Measurements from ENCODE around the gene TLR10. TPM values are rescaled to one million over a fixed set of nuclear protein-coding genes. Genes with fewer than 3 reads are reported as not detected.

The TLR10 gene
- total and polyA plus RNA-seq, 2 donors (not counting 3 experiments of a cell fraction or from before 2014, with no cell fraction given), result not detected

- BruUV-seq (replicated peaks), result no TSS peak
Observed at GRCh38 chr4:38749336-38749735, 33.5 kb downstream of the TLR10 start.

More at GRCh38 chr4:38749336-38749735, 33.5 kb downstream of the TLR10 start:
- FAIRE-seq (no peak), DNase-seq (ENCODE audit: low read depth, low spot score) (no peak)
- H3K36me3 ChIP-seq (ENCODE audit: control insufficient read depth in 2 of 2, extremely low read depth in 1 of 2, insufficient read depth in 2 of 2, low read length in 2 of 2), result no peaks in the 10 kb centered on the region
- H3K9me3 ChIP-seq (replicated peaks; ENCODE audit: control insufficient read depth, insufficient read depth, low read length), result no peaks in the 10 kb centered on the region
- H3K9ac ChIP-seq (replicated peaks; ENCODE audit: extremely low read depth, insufficient read depth, low read length), result no peak overlapping the region
- no peak overlapping the region for H3K27ac ChIP-seq (ENCODE audit: insufficient read depth, low read depth, low read length)
- H3K9me1 ChIP-seq (replicated peaks; ENCODE audit: control insufficient read depth, extremely low read depth, insufficient read depth, low read length), result no peaks in the 10 kb centered on the region
- TF ChIP-seq FOS (IDR thresholded peaks at IDR 0.05; ENCODE audit: borderline replicate concordance, insufficient read depth, low read length), result no peak
- no peak for TF ChIP-seq MAX (IDR thresholded peaks at IDR 0.05; ENCODE audit: insufficient read depth, insufficient read length)
- no peak for TF ChIP-seq CTCF (IDR thresholded peaks at IDR 0.05; ENCODE audit: extremely low read depth in 1 of 2, insufficient read depth in 1 of 2, low read depth in 1 of 2, low read length in 2 of 2)
- no peak for TF ChIP-seq POLR2AphosphoS5 (IDR thresholded peaks at IDR 0.05; ENCODE audit: insufficient read depth, low read depth, low read length)
- no peak for TF ChIP-seq GATA2 (IDR thresholded peaks at IDR 0.05; ENCODE audit: insufficient read depth, insufficient read length, low read depth, low read length)
- no peak for TF ChIP-seq JUN (IDR thresholded peaks at IDR 0.05; ENCODE audit: borderline replicate concordance, insufficient read depth, insufficient read length, low read depth)
- no peak for TF ChIP-seq EZH2 (IDR thresholded peaks at IDR 0.05; ENCODE audit: borderline replicate concordance, low read depth, low read length, severe bottlenecking)
- TF ChIP-seq POLR2A (IDR thresholded peaks at IDR 0.05; ENCODE audit: low read depth, low read length), result no peak
- H2AFZ ChIP-seq (ENCODE audit: low read depth, low read length), result no peak overlapping the region
- H3K79me2 ChIP-seq (ENCODE audit: control insufficient read depth, insufficient read depth, low read length), result no peaks in the 10 kb centered on the region
- H3K27me3 ChIP-seq (ENCODE audit: control insufficient read depth in 2 of 2, insufficient read depth in 2 of 2, low read length in 2 of 2), result no peaks in the 10 kb centered on the region
- ChIA-PET POLR2A (no interaction called here), CTCF (interaction anchor here (1.8 kb wide), 1 partner anchor 10 kb away, joined by 7 read pairs; no protein-coding TSS in a partner anchor)
- H4K20me1 ChIP-seq (replicated peaks; ENCODE audit: control insufficient read depth, extremely low read depth, insufficient read depth, low read length), result no peaks in the 10 kb centered on the region
- H3K4me3 ChIP-seq (replicated peaks in 1 of 3; ENCODE audit: insufficient read depth in 1 of 3, low read depth in 1 of 3, low read length in 3 of 3), result no peak overlapping the region
- dilution Hi-C loops (cut with MboI; ENCODE audit: extremely low pct_ligation_motif_present, low sequenced_read_pairs), result no loop called here
- intact Hi-C loops (cut with micrococcal nuclease), result no loop called here
- H3K4me1 ChIP-seq (ENCODE audit: control insufficient read depth, extremely low read depth, insufficient read depth, low read length), result peaks cover 7% of the 10 kb centered on the region
- no peak overlapping the region for H3K4me2 ChIP-seq (ENCODE audit: insufficient read depth, low read length)

Measured in endothelial cell of umbilical vein (primary cell).